PC-9 (cell line): ENCODE data around the gene SLC4A4.

Experiments used
- EZH2 ChIP-seq: fragments of 200-600 bp; sonication (generic); IDR thresholded peaks from 2 replicates; pipeline ENCODE4 v1.8.0; 2017; ENCODE audit warnings: antibody characterized with exemption, low read depth
- TF ChIP-seq, protein P1 (sequence below): fragments of 200-600 bp; sonication (generic); conservative IDR thresholded peaks from 2 replicates; pipeline ENCODE4 v1.6.1; 2017; ENCODE audit warnings: mixed run types, antibody characterized with exemption, mild to moderate bottlenecking, moderate library complexity

DNA sequence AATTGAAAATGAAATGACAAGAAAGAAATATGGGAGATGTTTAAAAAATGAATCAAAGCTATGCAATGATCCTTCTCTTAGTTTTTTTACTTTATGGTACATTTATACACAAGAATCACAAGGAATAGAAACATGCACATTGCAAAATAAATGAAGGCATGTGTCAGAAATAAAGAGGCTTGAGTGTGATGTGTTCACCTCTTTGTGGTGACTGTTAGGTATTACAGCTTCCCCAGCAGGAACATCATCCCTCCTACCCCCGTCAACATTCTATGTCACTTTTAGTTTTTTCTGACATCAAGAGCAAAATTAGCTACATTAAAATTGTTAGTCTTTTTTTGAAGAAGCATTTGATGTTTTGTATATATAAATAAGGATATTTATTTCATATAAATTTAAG, 214.8 kb downstream of the SLC4A4 start:
- TF ChIP-seq, protein P1, sequence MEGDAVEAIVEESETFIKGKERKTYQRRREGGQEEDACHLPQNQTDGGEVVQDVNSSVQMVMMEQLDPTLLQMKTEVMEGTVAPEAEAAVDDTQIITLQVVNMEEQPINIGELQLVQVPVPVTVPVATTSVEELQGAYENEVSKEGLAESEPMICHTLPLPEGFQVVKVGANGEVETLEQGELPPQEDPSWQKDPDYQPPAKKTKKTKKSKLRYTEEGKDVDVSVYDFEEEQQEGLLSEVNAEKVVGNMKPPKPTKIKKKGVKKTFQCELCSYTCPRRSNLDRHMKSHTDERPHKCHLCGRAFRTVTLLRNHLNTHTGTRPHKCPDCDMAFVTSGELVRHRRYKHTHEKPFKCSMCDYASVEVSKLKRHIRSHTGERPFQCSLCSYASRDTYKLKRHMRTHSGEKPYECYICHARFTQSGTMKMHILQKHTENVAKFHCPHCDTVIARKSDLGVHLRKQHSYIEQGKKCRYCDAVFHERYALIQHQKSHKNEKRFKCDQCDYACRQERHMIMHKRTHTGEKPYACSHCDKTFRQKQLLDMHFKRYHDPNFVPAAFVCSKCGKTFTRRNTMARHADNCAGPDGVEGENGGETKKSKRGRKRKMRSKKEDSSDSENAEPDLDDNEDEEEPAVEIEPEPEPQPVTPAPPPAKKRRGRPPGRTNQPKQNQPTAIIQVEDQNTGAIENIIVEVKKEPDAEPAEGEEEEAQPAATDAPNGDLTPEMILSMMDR, result peak; percentile 43; the same call in 1 of the 2 replicates
- no peak for TF ChIP-seq EZH2
